IMR-90 (cell line): ENCODE measurements around the gene USP5.

Experiments
- CTCF ChIP-seq: conservative IDR thresholded peaks from 2 replicates; pipeline ENCODE4 v1.5.1; 2012; ENCODE audit warnings: mild to moderate bottlenecking, low read depth, low read length, improper control_type of control experiment
- FOS ChIP-seq: fragments of 150-350 bp; IDR thresholded peaks from 2 replicates; pipeline ENCODE4 v1.6.1; 2016; ENCODE audit warnings: low read depth, low read length
- TF ChIP-seq, protein P1 (sequence below): fragments of 150-350 bp; IDR thresholded peaks from 2 replicates; pipeline ENCODE4 v1.6.1; 2016; ENCODE audit warnings: low read depth, mild to moderate bottlenecking, low read length, moderate library complexity, borderline replicate concordance

DNA sequence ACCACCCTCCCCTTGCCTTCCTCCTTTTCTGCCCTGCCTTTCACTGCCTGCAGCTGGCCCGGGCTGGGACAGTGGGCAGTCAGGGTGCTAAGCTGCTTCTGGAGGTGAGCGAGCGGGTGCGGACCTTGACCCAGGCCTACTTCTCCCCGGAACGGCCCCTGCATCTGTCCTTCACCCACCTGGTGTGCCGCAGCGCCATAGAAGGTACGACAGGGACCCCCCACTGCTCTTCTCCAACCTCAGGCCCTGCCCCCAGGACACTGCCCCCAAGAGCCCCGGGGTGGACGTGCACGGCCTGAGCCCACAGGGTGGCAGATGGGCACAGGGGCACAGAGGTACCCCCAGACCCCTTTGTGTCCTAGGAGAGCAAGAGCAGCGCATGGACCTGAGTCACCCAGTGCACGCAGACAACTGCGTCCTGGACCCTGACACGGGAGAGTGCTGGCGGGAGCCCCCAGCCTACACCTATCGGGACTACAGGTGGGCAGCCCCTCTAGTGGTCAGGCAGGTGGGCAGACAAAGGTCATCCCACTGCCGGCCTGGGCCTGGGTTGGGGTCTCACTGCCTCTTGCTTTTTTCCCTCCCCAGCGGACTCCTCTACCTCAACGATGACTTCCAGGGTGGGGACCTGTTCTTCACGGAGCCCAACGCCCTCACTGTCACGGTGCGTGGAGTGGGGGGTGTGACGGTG is 14.4 kb upstream of the USP5 start:
- TF ChIP-seq CTCF, result no peak
- TF ChIP-seq, protein P1, sequence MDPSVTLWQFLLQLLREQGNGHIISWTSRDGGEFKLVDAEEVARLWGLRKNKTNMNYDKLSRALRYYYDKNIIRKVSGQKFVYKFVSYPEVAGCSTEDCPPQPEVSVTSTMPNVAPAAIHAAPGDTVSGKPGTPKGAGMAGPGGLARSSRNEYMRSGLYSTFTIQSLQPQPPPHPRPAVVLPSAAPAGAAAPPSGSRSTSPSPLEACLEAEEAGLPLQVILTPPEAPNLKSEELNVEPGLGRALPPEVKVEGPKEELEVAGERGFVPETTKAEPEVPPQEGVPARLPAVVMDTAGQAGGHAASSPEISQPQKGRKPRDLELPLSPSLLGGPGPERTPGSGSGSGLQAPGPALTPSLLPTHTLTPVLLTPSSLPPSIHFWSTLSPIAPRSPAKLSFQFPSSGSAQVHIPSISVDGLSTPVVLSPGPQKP, result no peak
- TF ChIP-seq FOS, result no peak
